Medulla oblongata (tissue), 1 donor: Measurements from ENCODE around the gene CD300LB.
A peak's percentile ranks its signal among the peaks of the same experiment; 100 is the strongest.

ENCODE experiments used
- DNase-seq: peaks from one replicate; pipeline ENCODE4 v3.0.0-alpha.2; 2015; ENCODE audit errors: extremely low spot score

The CD300LB gene

DNA sequence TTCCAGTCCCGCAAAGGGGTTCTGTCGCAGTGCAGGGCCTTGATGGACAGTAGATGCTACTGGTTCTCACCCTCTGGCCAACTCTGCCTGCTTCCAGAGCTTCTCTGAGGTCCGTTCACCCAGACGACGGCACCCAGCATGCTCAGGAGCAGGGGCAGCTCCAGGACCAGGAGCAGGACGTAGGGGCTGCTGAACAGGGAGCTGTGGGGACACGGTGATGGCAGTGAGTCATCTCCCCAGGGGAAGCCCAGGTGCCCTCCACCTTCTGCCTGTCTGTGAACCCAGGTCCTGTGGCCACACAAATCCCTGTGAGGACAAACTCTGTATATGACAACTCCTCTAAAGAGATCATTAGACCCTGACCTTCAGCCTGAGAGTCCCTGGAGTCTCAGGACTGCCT, 18.1 kb upstream of the CD300LB start:
- DNase-seq: no peak

DNA sequence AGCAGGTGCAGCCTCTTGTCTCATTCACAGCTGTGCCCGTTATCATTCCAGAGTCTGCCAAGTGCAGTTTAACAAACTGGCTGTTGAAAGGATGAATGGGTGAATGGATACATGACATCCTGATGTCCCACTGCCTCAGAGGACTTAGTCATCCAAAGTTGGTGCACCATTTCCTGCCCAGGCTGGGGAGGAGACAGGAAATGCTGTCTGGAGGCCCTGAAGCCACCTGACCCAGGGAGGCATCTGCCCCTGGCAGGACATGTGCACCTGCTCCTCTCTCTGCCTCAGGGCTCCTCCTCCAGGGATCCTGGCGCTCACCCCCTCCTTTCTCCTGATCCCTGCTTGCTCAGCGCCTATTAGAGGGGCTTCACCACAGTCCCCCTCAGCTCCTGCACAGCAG, 16.5 kb upstream of the CD300LB start:
- DNase-seq: no peak

- no peak for DNase-seq
Measured at GRCh38 chr17:74547264-74547663, 16.0 kb upstream of the CD300LB start.

DNA sequence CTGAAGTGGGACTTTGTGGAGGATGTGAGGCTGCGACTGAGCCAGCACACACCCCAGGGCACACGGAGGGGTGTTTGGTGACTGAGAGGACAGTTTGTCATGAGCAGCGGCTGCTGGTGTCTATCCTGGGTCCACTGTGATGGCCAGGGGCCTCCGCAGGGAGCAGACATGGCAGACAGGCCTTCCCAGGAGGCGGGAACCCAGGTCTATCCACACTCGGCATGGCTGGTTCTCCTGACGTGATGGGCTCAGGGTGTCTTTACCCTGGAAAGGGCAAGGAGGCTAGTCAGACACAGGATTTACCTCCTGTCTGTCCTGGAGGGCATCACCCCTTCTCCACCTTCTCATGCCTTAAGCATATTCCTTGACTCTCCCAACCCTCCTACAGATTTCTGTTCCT, 15.3 kb upstream of the CD300LB start:
- DNase-seq: no peak

GRCh38 chr17:74545843-74546230, 14.6 kb upstream of the CD300LB start, which contains the start of gene CD300C:
Gene CD300C (minus strand): TSS chr17:74546115. CDS start chr17:74545782, 333 bp downstream.
- DNase-seq: peak; percentile 62

DNA sequence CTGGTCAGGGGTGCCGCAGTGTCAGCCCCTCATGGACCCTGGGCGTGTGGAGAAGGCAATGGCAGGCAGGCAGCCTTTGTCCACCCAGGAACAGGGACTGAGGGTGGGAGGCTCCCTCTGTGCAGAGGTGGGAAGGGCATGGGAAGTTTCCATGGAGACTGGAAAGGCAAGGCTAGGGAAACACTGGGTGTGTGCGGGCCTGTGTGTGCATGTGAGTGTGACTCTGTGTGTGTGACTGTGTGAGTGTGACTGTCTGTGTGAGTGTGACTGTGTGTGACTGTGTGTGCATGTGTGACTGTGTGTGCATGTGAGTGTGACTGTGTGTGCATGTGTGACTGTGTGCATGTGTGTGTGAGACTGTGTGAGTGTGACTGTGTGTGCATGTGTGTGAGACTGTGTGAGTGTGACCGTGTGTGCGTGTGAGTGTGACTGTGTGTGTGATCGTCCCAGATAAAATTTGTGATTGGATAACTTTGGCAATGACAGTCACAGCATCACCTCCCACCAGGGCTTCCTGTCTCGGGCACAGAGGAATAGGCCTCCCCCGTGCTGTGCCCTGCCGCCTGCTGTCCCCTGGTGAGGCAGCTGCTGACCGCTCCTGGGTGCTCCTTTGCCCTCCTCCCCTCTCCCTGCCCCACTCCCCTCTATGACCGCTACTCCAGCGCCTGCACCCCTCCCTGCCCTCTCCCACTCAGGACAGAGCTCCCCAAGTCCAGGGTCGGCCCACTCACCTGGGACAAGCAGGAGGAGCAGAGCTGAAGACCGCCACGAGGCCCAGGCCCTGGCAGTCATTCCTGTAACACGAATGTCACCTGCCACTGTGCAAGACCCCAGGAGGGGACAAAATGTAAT, 13.9 kb upstream of the CD300LB start:
- DNase-seq: no peak

GRCh38 chr17:74543891-74544760, 12.9 kb upstream of the CD300LB start:
- no peak for DNase-seq

GRCh38 chr17:74543406-74543805, 12.1 kb upstream of the CD300LB start:
- DNase-seq: no peak

DNA sequence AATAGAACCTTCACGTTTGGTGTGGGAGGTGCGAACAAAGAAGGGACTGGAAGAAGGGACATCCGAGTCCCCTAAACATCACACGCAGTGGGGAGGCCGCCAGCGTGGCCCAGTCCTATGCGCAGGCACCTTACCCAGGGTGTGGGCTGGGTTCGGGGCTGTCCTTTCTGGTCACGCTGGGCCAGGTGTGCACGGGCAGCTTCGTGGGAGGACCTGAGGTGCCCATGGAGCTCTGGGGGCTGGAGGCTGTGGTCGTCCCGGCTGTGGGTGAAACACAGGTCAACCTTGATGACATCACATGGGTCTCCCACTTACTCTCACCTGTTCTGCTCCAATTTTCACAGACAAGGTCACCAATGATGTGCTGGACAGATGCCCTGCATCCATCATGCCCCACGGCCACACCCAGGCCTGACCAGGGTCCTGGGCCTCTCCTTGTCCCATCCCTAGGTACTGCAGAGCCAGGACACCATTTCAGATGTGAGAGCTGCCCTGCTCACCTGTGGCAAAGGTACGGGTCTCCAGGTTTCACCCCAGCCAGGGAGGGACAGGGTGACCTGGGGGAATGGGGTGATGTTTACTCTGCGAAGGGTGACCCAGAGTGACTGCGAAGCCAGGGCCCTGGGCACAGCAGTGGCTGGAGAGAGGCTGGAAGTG, 11.6 kb upstream of the CD300LB start:
- no peak for DNase-seq

- no peak for DNase-seq
Measured at GRCh38 chr17:74542166-74542565, 10.9 kb upstream of the CD300LB start.

GRCh38 chr17:74541176-74542111, 10.2 kb upstream of the CD300LB start:
- no peak for DNase-seq

- no peak for DNase-seq
Measured at GRCh38 chr17:74539281-74539820, 8.1 kb upstream of the CD300LB start.

- no peak for DNase-seq
Measured at GRCh38 chr17:74536890-74537289, 5.6 kb upstream of the CD300LB start.

DNA sequence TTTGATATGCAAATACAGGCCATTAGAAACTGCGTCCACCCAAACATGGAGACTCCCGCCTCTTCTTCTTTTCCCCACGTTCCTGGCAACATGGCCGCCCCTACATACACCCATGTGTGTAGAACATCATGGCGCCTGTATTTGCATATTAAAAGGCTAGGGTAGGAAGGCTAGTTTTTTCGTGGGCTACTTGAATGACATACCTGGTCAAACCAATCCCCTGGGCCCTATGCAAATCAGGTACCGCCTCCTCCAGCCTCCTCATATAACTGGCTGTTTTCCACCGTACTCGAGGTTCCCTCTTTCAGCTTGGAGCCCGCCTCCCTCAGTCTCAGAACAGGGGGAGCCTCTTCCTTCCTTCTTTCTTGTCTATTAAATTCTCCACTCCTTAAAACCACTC, 840 bp upstream of the CD300LB start:
- DNase-seq: peak; percentile 86

DNA sequence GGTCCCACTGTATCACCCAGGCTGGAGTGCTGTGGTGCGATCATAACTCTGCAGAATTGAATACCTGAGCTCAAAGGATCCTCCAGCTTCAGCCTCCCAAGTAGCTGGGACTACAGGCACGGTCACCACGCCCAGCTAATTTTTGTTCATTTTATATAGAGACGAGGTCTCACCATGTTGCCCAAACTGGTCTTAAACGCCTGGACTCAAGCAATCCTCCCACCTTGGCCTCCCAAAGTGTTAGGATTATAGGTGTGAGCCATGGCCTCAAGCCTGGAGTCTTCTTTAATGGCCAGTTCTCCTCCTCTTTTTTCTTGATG, 484 bp downstream of the CD300LB start:
- DNase-seq: no peak

DNA sequence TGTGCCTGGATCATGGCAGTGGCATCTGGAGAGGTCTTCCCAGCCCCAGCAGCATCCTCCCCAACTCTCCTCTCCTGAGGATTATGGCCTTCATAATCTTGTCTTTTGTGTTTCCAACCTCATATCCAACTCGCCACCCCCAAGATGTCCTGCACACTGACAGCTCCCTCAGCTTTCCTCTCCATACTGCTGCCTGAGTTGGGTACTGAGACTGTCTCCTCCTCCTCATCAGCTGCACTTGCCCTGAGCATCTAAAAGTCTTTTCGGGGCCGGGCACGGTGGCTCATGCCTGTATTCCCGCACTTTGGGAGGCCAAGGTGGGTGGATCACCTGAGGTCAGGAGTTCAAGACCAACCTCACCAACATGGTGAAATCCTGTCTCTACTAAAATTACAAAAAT, 2.0 kb downstream of the CD300LB start:
- DNase-seq: no peak

GRCh38 chr17:74528491-74529199, 2.6 kb downstream of the CD300LB start:
- DNase-seq: peak; percentile 86

DNA sequence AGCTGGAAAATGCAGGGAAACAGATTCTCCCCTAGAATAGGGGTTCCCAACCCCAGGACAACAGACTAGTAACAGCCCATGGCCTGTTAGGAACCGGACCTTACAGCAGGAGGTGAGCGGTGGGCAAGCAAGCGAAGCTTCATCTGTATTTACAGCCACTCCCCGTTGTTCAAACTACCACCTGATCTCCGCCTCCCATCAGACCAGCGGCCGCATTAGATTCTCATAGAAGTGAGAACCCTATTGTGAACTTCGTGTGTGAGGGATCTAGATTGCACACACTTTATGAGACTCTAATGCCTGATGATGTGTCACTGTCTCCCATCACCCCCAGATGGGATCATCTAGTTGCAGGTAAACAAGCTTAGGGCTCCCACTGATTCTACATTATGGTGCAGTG, 3.5 kb downstream of the CD300LB start:
- DNase-seq: no peak

DNA sequence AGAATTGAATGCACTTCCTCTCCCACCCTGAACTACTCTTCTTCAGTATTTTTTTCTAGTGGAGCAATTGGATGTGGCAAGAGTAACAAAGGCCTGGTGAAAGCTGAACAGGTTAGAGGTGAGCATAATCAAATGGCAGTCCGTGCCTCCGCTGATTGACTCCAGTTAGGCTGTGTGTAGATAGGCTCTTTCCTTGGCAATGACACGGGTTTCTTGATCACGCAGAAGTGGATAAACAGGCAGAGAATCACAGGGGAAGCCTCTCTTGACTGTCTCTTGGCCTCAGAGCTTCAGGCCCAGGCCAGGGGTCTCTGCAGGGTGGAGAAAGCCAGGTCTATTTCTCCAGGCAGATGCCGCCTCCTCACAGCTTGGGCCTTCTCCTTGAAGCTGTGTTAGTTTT, 4.2 kb downstream of the CD300LB start:
- no peak for DNase-seq

DNA sequence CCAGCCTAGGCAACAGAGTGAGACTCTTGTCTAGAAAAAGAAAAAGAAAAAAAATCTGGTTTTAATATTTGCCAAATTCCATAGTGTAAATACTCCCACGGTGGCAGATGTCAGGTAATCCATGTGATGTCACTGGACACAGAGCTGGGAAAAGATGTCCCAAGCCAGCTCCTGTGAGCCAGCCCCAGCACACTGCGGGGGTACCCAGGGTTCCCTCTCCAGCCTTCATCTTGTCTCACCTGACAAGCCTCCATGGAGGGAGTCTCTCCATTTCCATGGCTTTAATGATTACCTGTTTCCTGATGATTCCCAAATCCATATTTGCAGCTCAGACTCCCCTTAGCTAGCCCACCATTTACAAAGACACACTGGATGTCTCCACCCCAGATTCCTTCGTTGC, 4.6 kb downstream of the CD300LB start:
- DNase-seq: no peak
